H1 (cell line): Measurements from ENCODE around the gene LRP1.

ENCODE experiments used
- ATF2 ChIP-seq: IDR thresholded peaks from 2 replicates; pipeline ENCODE4 v1.6.1; 2012; ENCODE audit warnings: low read length, inconsistent platforms
- CHD1 ChIP-seq: IDR thresholded peaks from 2 replicates; pipeline ENCODE4 v1.6.1; 2012; ENCODE audit warnings: low read depth, low read length, improper control_type of control experiment
- CHD2 ChIP-seq: IDR thresholded peaks from 2 replicates; pipeline ENCODE4 v1.6.1; 2012; ENCODE audit warnings: low read length, improper control_type of control experiment
- CTCF ChIP-seq, 3 experiments: IDR thresholded peaks; 1 replicate in 2 of 3; 2 replicates in 1 of 3; pipeline versions ENCODE4 v1.5.1 to v1.6.1; 2011; ENCODE audit warnings: low read length in 3 of 3, mild to moderate bottlenecking in 3 of 3, inconsistent platforms in 2 of 3, low read depth in 1 of 3, moderate library complexity in 1 of 3; ENCODE audit not compliant: insufficient read depth in 1 of 3; ENCODE audit errors: control extremely low read depth in 1 of 3
- EP300 ChIP-seq, 2 experiments: IDR thresholded peaks; 1 replicate in 1 of 2; 2 replicates in 1 of 2; pipeline ENCODE4 v1.6.1; 2011 to 2012; ENCODE audit warnings: low read depth in 2 of 2, low read length in 2 of 2, mild to moderate bottlenecking in 2 of 2, borderline replicate concordance in 1 of 2, inconsistent platforms in 1 of 2, moderate library complexity in 1 of 2
- JUN ChIP-seq: IDR thresholded peaks from 2 replicates; pipeline ENCODE4 v1.6.1; 2011; ENCODE audit warnings: low read depth, mild to moderate bottlenecking, improper control_type of control experiment, low read length
- KDM1A ChIP-seq: fragments of 200-600, 300-600 bp; sonication (generic); IDR thresholded peaks from 2 replicates; pipeline ENCODE4 v1.7.1; 2016; ENCODE audit warnings: mild to moderate bottlenecking, low read length, borderline replicate concordance
- POLR2A ChIP-seq, 2 experiments: IDR thresholded peaks; 1 replicate in 1 of 2; 2 replicates in 1 of 2; pipeline ENCODE4 v1.6.1; 2011; ENCODE audit warnings: low read depth in 2 of 2, low read length in 2 of 2, mild to moderate bottlenecking in 2 of 2; ENCODE audit errors: control extremely low read depth in 1 of 2
- POLR2AphosphoS5 ChIP-seq: IDR thresholded peaks from 2 replicates; pipeline ENCODE4 v1.6.1; 2011; ENCODE audit warnings: low read depth, low read length
- RFX5 ChIP-seq: IDR thresholded peaks from 2 replicates; pipeline ENCODE4 v1.6.1; 2011; ENCODE audit warnings: low read depth, low read length, improper control_type of control experiment, borderline replicate concordance
- SP2 ChIP-seq: IDR thresholded peaks from 2 replicates; pipeline ENCODE4 v1.6.1; 2012; ENCODE audit warnings: mild to moderate bottlenecking, low read length, inconsistent platforms
- TAF7 ChIP-seq: optimal IDR thresholded peaks from 2 replicates; pipeline ENCODE3; 2011; ENCODE audit warnings: low read depth, mild to moderate bottlenecking, inconsistent platforms, low read length, moderate library complexity, borderline replicate concordance

- TF ChIP-seq POLR2A (IDR thresholded peaks at IDR 0.05; ENCODE audit: control extremely low read depth in 1 of 2, low read depth in 2 of 2, low read length in 2 of 2) (no peak), CHD2 (no peak), POLR2AphosphoS5 (no peak), CTCF (IDR thresholded peaks at IDR 0.05; ENCODE audit: control extremely low read depth in 1 of 3, insufficient read depth in 1 of 3, low read depth in 1 of 3, low read length in 3 of 3) (no peak), RFX5 (no peak), TAF7 (no peak), KDM1A (peak; percentile 78), SP2 (no peak), EP300 (IDR thresholded peaks at IDR 0.05; ENCODE audit: borderline replicate concordance in 1 of 2, low read depth in 2 of 2, low read length in 2 of 2) (no peak), ATF2 (no peak), JUN (no peak), CHD1 (no peak)
Observed at GRCh38 chr12:57133013-57133569, 4.8 kb downstream of the LRP1 start.
